GM18873 (cell line): ENCODE results near the gene NRSN1.

Source experiments
- ATAC-seq: cut with Tn5 transposase; IDR thresholded peaks from one replicate; pipeline ENCODE4 v1.9.1; 2021; ENCODE audit warnings: mild to moderate bottlenecking, moderate library complexity, moderate number of reproducible peaks; ENCODE audit not compliant: unreplicated experiment, low FRiP score

The NRSN1 gene, protein sequence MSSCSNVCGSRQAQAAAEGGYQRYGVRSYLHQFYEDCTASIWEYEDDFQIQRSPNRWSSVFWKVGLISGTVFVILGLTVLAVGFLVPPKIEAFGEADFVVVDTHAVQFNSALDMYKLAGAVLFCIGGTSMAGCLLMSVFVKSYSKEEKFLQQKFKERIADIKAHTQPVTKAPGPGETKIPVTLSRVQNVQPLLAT

DNA sequence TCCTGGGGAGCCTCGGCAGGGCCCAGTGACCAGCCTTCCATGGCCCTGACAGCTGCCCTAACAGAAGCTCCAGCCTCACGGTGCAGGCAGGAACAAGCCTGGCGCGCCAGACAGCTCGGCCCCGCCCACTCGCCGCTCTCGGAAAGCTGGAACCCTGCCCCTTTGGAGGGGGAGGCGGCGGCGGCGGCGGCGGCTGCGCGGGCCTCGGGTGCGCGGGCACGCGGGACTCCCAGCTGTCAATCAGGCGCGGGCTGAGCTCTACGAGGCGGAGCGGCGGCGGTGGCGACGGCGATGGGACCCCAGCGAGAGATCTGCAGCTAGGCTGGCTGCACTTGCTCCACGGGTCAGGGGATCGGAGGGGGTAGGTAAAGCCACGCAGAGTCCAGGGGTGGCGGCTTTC lies at the start of gene NRSN1:
NRSN1 (plus strand) TSS at position 236 of the 400 bp plus-strand sequence. CDS start 8,113 bp downstream, outside the sequence.
- ATAC-seq = no peak

DNA sequence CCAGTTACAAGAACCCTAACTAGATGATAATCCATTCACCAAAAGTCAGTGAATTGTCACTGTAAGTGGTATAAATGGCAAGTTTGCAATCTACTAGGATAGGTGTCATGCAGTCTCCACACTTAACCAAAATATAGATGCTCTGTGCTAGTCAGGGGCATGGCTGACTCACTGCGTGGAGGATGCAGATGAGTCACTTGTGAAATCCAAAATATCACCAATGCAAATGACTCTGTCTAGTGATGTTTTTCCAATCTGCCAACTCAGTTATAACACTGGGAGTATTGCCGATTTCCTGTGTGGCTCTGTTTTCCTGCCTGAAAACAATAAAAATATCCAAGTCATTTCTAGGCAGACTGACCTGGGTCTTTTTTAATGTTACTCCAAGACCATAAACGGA lies 47.8 kb upstream of the NRSN1 start:
- ATAC-seq = no peak

DNA sequence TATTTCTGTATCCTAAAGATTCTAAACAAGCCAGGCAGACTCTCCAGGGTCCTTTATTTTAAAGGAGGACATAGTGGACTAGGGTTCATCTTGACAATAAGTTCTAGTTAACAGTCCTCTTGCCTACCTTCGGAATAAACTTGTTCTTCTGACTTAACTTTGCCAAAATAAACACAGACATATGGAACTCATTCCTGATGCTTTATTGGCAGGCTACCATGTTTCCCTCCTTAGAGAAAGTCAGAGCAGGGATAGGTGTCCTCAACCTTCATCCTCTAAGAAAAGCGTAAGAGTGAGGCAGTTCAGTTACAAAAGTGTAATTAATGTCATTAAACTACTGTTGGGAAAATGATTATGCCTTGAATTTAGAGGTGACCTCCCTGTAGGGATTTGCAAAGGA lies 46.9 kb upstream of the NRSN1 start:
- ATAC-seq = no peak

DNA sequence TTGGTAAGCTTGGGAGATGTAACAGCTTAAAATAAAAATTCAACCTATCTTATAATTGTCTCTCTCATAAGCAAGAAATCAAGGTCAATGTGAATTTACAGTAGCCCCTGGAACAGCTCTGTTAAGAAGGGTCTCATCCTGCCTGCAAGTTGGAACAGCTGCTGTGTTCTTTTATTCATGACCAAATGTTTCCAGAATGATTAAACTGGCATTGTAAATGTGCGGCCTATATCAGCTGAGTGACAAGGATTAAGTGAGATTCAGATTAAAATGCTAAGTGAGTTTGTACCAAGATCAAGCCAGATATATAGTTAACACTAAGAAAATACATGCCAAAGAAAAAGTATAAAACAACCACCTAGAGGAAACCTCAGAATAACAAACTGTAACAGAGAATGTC lies 45.3 kb upstream of the NRSN1 start:
- ATAC-seq = no peak

DNA sequence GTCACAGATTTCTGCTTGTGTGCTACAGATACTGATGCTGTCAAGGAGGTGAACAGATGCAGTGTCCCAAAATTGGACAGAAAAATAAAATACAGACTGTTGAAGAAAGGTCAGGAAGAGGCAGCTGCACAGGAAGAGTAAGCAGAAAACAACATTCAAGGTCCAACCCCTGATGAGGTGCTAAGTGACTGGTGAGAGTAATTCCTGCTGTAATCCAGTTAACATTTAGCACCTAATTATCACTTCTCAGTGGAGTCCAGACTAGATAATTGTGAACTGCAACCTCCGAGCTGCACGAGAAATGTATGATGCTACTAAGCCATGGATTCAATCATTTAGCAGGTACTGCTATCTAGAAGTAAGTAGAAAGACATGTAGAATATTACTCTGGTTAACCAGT lies 36.3 kb upstream of the NRSN1 start:
- ATAC-seq = no peak

DNA sequence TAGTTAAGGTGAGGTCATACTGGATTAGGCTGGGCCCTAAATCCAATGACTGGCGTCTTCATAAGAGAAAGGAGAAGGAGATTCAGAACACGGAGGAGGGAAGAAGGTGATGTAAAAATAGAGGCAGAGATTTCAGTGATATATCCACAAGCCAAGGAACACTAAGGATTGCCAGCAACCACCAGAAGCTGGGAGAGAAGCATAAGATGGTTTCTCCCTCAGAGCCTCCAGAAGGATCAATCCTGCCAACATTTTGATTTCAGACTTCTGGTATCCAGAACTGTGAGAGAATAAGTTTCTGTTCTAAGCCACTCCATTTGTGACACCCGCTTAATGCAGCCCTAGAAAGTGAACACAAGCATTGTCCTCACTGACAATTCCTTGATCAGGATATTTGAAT lies 33.6 kb upstream of the NRSN1 start:
- no peak for ATAC-seq

DNA sequence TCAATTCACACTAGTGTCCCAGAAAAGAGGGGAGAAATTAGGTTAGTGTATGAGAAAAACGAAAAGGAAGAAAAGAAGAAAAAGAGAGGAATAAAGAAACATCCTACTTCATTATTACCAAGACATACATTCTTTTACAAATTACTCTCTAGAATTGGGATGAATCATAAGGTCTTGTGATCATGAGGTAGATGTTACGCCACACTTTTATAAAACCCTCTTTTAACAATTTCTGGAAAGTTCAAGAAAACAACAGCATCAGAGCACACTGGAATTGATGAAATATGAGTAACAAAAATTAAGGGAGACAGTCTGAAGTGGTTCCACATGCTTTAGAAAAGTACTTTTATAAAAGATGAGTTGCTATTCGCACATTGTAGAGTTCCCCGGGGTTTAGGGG lies 32.6 kb upstream of the NRSN1 start:
- ATAC-seq = no peak

DNA sequence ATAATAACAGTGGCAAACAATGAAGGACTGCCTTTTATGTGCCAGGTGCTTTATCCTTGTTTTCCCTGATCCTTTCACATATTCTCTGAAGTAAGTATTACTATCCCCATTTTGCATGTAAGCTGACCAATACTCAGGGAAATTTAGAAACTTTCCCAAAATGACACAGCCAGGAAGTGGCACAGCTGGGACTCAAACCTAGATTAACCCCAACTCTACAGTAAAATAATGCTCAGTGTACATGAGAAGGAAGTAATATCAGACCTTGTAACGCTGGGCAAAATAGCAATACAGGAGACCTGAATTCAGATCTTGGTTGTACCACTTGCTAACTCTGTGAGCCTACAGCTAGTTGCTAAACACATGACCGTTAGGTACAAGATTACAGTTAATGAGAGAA lies 26.8 kb upstream of the NRSN1 start:
- no peak for ATAC-seq

DNA sequence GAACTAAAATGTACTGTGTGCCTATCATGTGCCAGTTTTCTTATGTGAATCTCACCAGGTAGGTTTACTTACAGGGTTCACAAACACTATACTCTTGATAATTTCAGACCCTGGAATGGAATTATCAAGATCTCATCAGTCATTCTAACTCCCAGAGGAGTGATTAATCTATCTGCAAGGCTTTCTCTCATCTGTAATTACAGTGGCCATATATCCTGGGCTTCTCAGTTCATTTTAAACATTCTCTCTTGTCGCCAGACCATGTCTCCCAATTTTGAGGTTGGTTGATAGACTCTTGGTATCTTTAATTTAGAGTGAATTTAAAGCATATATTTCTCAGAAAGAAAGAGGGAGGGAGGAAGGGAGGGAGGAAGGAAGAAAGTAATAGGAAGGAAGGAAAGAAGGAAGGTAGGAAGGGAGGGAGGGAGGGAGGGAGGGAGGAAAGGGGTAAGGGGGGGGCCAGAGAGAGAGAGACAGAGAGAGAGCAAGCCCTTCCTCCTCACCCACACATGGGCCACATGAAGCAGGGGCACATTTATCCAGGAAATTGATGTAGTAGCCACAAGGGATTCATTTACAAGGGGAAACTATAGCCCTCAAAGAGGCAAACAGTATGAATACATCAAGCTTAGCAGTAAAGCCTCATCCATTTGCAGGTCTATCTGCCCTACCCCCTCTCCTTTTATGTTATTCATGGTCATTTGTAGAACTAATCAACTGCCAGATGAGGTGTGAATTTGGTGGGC lies 25.8 kb upstream of the NRSN1 start:
- no peak for ATAC-seq

DNA sequence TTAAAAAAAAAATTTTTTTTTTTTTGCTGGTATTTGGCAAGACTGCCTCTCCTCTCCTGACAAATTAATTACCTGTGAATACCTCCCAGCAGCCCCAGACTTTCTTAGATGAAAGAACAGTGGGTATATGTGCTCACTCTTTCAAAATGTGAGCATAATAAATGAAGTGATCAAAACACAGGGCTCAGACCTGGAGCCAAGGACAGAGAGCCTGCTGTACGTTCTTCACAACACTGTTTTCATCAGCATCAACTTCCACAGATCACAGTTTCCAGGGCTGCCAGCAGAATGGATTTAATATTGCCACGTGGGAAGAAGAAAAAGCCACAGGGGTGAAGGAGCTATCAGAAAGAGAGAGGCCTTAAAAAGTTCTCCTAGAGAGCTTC lies 25.3 kb upstream of the NRSN1 start:
- ATAC-seq = no peak

DNA sequence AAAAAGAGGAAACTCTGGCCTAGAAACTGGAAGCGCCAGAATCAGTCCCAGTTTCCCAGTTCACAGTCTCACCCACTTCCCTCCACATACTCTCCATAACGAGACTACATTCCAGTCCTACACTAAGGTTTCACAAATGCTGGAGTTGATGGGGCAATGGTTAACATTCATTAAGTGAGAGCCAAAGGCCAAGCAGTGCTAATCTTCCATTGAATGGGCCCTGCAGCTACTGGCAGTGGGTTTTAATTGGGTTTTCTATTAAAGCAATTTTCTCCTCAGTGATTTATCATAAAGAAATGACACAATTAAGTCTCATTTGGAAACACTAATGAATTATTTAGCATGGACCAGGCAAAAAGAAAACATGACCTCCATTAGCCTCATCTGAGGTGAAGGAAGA lies 20.8 kb upstream of the NRSN1 start:
- no peak for ATAC-seq

DNA sequence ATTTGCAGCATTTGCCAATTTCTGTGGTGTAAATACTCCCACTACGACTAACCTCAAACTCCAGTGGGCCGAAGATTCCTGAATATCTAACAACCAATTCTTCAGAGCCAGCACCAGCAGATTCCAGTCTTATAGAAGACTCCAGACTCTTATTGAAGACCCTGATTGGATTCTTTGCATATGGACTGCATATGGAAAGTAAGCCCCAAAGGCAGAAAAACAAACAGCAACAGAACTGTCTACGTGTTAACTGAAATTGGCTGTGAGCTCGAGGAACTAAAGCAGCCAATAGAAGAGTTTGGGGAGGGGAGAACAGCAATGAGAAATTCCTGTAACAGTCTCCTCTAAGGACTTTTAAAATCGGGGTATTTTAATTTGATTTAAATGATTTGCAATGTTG lies 19.7 kb upstream of the NRSN1 start:
- no peak for ATAC-seq

DNA sequence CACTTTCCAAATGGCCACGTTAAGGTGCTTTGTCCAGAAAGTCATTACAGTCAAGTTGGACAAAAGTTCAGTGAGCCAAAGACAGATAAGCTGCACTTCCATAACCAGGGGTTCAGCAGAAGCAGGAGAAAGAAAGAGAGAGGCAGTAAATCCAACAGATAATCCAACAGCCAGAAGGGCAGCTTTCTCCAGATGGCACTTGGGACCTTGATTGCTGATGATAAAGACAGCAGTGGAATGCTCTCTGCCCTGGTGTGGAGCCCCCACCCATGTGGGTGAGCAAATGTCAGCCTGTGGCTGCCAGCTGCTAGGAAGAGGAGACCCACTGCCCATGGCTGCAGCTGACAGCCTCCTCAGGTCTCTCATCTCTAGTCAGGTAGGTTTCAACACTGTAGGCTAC lies 18.7 kb upstream of the NRSN1 start:
- ATAC-seq = no peak

DNA sequence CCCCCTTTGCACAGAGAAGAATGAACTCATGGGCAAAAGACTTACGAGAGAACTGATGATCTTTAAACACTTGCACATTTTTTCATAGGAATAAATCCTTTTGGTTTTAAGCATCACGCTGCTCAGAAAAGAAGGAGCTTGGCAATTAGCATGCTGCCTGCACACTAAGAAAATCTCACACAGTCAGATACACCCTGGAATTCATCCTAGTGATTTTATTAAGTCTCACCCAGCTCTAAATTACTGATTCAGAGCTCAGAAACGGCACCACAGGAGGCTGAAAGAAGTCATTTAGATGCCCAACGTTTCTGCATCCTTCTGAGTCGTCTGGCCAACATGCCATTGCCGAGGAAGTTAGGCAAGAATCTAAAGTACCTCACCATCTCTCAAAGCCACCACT lies 18.0 kb upstream of the NRSN1 start:
- ATAC-seq = no peak

DNA sequence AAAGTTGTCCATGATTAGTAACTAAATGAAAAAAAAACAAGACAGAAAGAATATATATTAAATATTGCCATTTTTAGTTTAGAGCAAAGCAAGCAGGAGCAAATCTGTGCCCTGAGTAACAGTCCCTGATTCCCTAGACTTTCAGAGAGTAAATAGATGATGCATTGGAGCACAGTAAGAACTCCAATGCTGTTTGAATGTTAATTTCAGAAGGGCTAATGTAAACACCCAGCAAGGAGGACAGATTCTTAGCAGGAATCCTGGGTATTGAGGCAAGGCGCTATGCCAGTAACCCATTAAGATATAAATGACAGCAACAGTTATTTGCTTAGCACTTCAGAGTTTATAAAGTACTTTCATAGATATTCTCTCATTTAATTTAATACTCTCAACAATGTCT lies 15.6 kb upstream of the NRSN1 start:
- no peak for ATAC-seq

DNA sequence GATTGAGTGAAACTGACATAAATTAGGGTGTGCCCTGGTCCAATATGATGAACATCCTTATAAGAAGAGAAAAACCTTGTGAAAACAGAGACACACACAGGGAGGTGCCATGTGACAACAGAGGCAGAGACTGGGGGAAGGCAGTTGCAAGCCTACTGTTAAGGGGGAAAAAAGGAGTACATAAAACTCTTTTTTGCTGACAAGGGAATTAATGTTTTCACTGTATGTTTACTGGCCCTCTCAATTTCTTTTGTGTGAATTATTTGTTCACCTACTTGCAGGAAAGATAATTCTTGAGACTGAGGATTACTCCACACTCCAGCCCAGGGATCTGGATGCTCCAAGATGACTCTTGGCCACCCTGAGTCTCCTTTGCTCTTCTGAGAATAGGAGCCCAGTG lies 12.1 kb upstream of the NRSN1 start:
- ATAC-seq = no peak

DNA sequence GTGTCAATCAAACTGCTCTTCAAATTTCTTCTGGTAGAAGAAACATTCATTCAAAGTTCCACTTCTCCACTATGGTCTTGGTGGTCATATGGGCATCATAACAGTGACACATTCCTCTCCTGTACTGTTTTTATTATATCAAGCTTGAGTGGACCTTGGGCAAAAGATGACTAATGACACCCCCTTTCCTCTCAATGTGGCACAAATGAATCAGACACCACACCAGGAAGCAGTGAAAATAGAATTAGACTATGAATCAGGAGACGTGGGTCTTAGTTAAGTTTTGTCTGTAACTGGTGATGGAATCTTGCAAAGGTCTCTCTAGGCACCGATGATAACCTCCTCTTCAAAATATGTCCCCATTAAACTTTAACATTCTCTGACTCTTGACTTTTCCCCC lies 9.0 kb upstream of the NRSN1 start:
- no peak for ATAC-seq

DNA sequence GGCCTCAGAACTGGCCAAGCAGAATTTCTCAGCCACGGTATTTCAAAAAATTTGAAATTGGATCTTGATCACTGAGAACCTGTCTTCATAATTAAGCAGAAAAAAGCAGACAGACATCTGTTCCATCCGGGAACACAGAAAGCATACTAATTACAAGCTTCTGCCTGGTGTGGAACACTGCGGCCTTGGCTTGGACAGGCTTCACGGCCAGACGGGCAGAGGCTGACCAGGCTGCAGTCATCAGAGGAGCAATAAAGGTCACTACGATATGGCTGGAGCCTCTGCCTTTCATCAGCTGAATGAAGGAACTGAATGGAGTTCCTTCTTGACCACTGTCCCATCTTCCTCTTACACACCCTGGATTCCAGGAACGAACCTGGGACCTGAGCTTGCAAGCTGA lies 3.9 kb upstream of the NRSN1 start:
- ATAC-seq = no peak

DNA sequence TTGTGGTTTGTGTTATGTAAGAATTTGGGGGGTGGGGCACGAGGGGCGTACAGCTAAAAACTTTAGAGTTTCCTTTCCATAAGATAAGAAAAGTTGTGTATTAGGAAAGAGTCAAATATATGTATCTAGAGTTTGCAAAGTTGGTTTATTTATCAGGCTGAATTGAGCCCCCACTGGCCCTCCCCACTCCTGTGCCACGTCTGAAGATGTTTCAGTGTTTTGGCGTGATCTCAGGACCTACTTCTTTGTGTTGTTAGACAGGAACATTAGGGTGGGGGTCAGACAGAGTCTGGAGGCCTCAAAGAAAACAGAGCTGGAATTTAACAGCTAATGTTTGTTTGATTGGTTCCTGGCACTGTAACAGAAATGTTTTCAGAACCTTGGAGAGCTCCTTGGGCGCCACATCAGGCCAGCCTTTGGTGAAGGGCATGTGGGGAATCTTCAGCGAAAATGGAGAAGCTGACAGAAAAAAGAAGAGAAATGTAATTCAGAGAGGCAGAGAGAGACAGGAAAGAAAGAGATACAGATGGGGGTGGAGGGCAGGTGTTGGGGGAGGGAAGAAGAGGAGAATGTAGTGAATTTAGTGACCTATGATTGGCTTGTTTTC lies 674 bp downstream of the NRSN1 start:
- no peak for ATAC-seq

DNA sequence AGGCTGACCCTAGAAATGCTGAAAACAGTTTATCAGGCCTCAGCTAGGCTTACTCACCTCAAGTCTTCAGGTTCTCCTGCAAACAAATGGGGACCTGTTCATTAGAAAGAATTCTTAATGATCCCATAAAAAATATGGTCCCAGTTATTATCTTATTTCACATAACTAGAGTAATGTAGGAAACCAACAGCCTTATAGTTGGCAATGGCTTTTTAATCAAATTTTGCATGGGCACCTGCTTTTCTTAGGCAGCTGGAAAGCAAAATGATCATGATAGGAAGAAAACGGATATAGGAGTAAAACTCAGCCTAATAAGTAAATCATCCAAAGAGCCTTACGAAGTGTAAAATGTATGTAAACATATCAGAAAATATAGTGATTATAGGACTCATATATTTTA lies 1.3 kb downstream of the NRSN1 start:
- ATAC-seq = no peak

DNA sequence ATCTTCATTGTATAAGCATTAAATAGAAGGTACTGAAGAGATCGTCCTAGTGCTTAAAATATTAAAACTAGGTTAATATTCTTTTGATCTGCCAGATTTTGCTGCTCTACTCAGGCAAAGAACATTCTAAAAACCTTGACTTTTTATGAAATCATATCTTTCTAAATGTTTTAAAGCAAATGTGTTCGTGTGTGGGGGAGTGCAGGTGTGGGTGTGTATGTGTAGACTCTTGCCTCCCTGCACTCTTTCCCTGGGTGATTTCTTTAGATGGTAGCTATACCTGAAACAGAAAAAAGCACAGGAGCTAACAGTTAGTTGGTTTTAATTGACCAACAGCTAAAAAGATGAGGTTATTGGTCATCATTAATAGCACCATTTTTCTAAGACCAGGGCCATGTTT lies 5.7 kb downstream of the NRSN1 start:
- ATAC-seq = no peak

DNA sequence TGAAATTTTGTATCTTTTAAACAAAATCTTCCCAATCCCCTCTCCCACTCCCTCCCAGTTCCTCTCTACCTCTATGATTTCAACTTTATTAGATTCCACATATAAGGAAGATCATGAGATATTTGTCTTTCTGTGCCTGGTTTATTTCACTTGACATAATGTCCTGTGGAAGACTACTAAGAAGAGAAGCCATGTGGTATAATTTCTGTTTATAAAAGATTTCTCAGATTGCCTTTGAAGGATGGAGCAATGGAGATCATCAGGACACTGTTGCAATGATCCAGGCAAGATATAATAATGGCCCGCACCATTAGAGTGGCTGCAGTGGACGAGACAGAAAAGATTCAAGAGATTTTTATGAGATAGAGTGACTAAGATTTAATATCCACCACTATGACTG lies 13.1 kb downstream of the NRSN1 start:
- no peak for ATAC-seq
